Gastrocnemius medialis (tissue), 4 donors: ENCODE data around the gene LARGE1. TPM values are rescaled to one million over a fixed set of nuclear protein-coding genes. Genes with fewer than 3 reads are reported as not detected.

Experiments used
- ATAC-seq, 2 donors: fragments of 150-250 bp; one replicate each; pipeline ENCODE4 v1.9.1; 2016
- DNase-seq, 2 donors: peaks; one replicate each; pipeline ENCODE4 v3.0.0-alpha.2; 2019
- H3K27ac ChIP-seq, 4 donors: fragments of 200-600 bp; sonication (generic); 1 replicate in 1 of 4; 2 replicates in 3 of 4; pipeline ENCODE4 v1.5.1; 2016 to 2018; ENCODE audit warnings: mild to moderate bottlenecking in 2 of 4, moderate library complexity in 1 of 4
- H3K27me3 ChIP-seq, 3 donors: fragments of 200-600 bp; sonication (generic) in 2 of 3; 1 replicate in 1 of 3; 2 replicates in 2 of 3; pipeline versions ENCODE4 v1.5.1 to v1.6.0; 2016 to 2019; ENCODE audit warnings: mild to moderate bottlenecking in 1 of 3, moderate library complexity in 1 of 3
- H3K36me3 ChIP-seq, 2 donors: fragments of 200-600 bp; sonication (generic) in 1 of 2; one replicate each; pipeline ENCODE4 v1.5.1; 2017 to 2018
- H3K4me1 ChIP-seq, 2 donors: fragments of 200-600 bp; sonication (generic) in 1 of 2; one replicate each; pipeline ENCODE4 v1.5.1; 2016 to 2017; ENCODE audit warnings: mild to moderate bottlenecking in 2 of 2
- H3K4me3 ChIP-seq, 4 donors: fragments of 200-600 bp; sonication (generic) in 3 of 4; 1 replicate in 1 of 4; 2 replicates in 3 of 4; pipeline ENCODE4 v1.5.1; 2016 to 2019; ENCODE audit warnings: mild to moderate bottlenecking in 2 of 4
- H3K9me3 ChIP-seq, 3 donors: fragments of 200-600 bp; sonication (generic) in 2 of 3; 1 replicate in 1 of 3; 2 replicates in 2 of 3; pipeline ENCODE4 v1.5.1; 2016 to 2019
- POLR2A ChIP-seq, 2 donors: fragments of 450-650 bp; IDR thresholded peaks; one replicate each; pipeline ENCODE4 v1.6.1; 2017; ENCODE audit warnings: antibody characterized with exemption in 2 of 2, mild to moderate bottlenecking in 2 of 2, moderate library complexity in 2 of 2
- in situ Hi-C, 4 donors: fragments of 200-750 bp; cut with MboI; loops; one replicate each; pipeline versions ENCODE4 v1.15.0 to v1.8.0; 2017; ENCODE audit warnings: low sequenced_read_pairs in 4 of 4
- intact Hi-C: fragments of 100-400 bp; cut with DNase I; formaldehyde crosslinking; loops from one replicate; pipeline ENCODE4 v1.15.1; 2023; ENCODE audit warnings: low total_unique reads
- total RNA-seq, 4 donors: library from RNA; depleted of rRNA; stranded (reverse); fragments of >200 nt; gene quantifications; one replicate each; pipeline versions ENCODE4 v1.1.0 to v1.2.3, GENCODE V29; 2016
- TF ChIP-seq, protein P1 (sequence below), 5 experiments: fragments of 450-650 bp in 3 of 5; fragments of 200-600 bp in 2 of 5; sonication (generic) in 2 of 5; IDR thresholded peaks in 4 of 5; conservative IDR thresholded peaks in 1 of 5; 1 replicate in 4 of 5; 2 replicates in 1 of 5; pipeline ENCODE4 v1.5.1; 2016 to 2019; ENCODE audit warnings: antibody characterized with exemption in 5 of 5, mild to moderate bottlenecking in 3 of 5, moderate library complexity in 3 of 5

The LARGE1 gene
- total RNA-seq, 4 donors from 2014 or later: 48.5 to 91.0 (median 68.4) TPM

GRCh38 chr22:33875316-33875715, 45.0 kb downstream of the LARGE1 start:
- in situ Hi-C loops (no loop called here), intact Hi-C loops (loop anchor here (2.0 kb wide), 1 partner anchor 45 kb away; the partner anchor contains the start of gene LARGE1)
- TF ChIP-seq, protein P1, sequence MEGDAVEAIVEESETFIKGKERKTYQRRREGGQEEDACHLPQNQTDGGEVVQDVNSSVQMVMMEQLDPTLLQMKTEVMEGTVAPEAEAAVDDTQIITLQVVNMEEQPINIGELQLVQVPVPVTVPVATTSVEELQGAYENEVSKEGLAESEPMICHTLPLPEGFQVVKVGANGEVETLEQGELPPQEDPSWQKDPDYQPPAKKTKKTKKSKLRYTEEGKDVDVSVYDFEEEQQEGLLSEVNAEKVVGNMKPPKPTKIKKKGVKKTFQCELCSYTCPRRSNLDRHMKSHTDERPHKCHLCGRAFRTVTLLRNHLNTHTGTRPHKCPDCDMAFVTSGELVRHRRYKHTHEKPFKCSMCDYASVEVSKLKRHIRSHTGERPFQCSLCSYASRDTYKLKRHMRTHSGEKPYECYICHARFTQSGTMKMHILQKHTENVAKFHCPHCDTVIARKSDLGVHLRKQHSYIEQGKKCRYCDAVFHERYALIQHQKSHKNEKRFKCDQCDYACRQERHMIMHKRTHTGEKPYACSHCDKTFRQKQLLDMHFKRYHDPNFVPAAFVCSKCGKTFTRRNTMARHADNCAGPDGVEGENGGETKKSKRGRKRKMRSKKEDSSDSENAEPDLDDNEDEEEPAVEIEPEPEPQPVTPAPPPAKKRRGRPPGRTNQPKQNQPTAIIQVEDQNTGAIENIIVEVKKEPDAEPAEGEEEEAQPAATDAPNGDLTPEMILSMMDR (IDR thresholded peaks at IDR 0.05 in 4 of 5, conservative IDR thresholded peaks at IDR 0.05 in 1 of 5): no peak
- peak in 1 of 2 donors; percentile 28 for TF ChIP-seq POLR2A (IDR thresholded peaks at IDR 0.05)
- ATAC-seq (peak; percentile 67 to 87), DNase-seq (peak; percentile 61 to 89)
- Histone ChIP-seq H3K27ac (peak overlapping the region; percentile 84 to 88 (median 86)), H3K27me3 (no peaks in the 10 kb centered on the region), H3K9me3 (no peaks in the 10 kb centered on the region), H3K4me1 (peaks cover 49 to 52% of the 10 kb centered on the region in 2 donors), H3K4me3 (peak overlapping the region; percentile 25 to 41 (median 31)), H3K36me3 (no peaks in the 10 kb centered on the region)

- Histone ChIP-seq H3K27ac (peak overlapping the region; percentile 84 to 88 (median 86)), H3K9me3 (no peaks in the 10 kb centered on the region), H3K4me1 (peaks cover 57 to 59% of the 10 kb centered on the region in 2 donors), H3K27me3 (no peaks in the 10 kb centered on the region), H3K4me3 (no peak overlapping the region), H3K36me3 (no peaks in the 10 kb centered on the region)
- no peak for ATAC-seq
- in situ Hi-C loops: no loop called here
- intact Hi-C loops: loop anchor here (2.0 kb wide), 1 partner anchor 47 kb away; the partner anchor contains the start of gene LARGE1
- DNase-seq: no peak
- no peak for TF ChIP-seq POLR2A (IDR thresholded peaks at IDR 0.05)
- TF ChIP-seq, protein P1 (IDR thresholded peaks at IDR 0.05 in 4 of 5, conservative IDR thresholded peaks at IDR 0.05 in 1 of 5): no peak
Observed at GRCh38 chr22:33874206-33874605, 46.1 kb downstream of the LARGE1 start.

DNA sequence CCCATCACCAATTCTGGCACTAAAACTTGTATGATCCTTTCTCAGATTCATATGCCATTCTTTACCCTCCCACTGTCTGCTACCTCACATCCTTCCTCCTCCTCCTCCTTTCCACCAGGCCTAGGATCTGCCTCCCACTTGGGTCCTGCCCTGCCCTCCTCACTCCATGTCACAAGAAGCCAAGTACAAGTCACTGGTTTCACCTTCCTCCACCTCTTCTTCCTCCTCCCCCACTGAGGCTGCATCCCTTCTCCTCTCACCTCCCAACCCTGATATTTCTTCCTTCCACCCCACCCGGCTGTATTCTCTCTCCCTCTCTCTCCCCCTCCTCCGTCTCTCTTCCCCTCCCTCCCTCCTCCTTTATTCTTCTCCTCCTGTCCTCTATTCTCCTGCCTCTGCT, 46.6 kb downstream of the LARGE1 start:
- TF ChIP-seq, protein P1 (IDR thresholded peaks at IDR 0.05 in 4 of 5, conservative IDR thresholded peaks at IDR 0.05 in 1 of 5): no peak
- no peak for TF ChIP-seq POLR2A (IDR thresholded peaks at IDR 0.05)
- peak overlapping the region in 1 of 4 donors; percentile 20 for H3K4me3 ChIP-seq
- intact Hi-C loops: loop anchor here (2.0 kb wide), 1 partner anchor 47 kb away; the partner anchor contains the start of gene LARGE1
- peak overlapping the region; percentile 84 to 88 (median 86) for H3K27ac ChIP-seq
- H3K27me3 ChIP-seq: no peaks in the 10 kb centered on the region
- no peaks in the 10 kb centered on the region for H3K9me3 ChIP-seq
- peaks cover 62 to 64% of the 10 kb centered on the region in 2 donors for H3K4me1 ChIP-seq
- ATAC-seq (peak in 1 of 2 donors; percentile 5), DNase-seq (no peak)
- in situ Hi-C loops: no loop called here
- H3K36me3 ChIP-seq: no peaks in the 10 kb centered on the region

- peak; percentile 69 to 82 for ATAC-seq
- H3K36me3 ChIP-seq: no peaks in the 10 kb centered on the region
- TF ChIP-seq POLR2A (IDR thresholded peaks at IDR 0.05): peak; percentile 42 to 47
- TF ChIP-seq, protein P1 (IDR thresholded peaks at IDR 0.05 in 4 of 5, conservative IDR thresholded peaks at IDR 0.05 in 1 of 5): no peak
- intact Hi-C loops (no loop called here), in situ Hi-C loops (no loop called here)
- H3K9me3 ChIP-seq: no peaks in the 10 kb centered on the region
- H3K27me3 ChIP-seq: no peaks in the 10 kb centered on the region
- peaks cover 67 to 69% of the 10 kb centered on the region in 2 donors for H3K4me1 ChIP-seq
- H3K4me3 ChIP-seq: peak overlapping the region in 3 of 4 donors; percentile 17 to 22 (median 20)
- H3K27ac ChIP-seq: peak overlapping the region; percentile 84 to 88 (median 86)
- DNase-seq: peak; percentile 77 to 78
Observed at GRCh38 chr22:33873186-33873585, 47.1 kb downstream of the LARGE1 start.
